Transverse colon (tissue), 4 donors: Measurements from ENCODE around the gene RUNX1. TPM values are rescaled to one million over a fixed set of nuclear protein-coding genes. Genes with fewer than 3 reads are reported as not detected.

Experiments
- DNase-seq: peaks from one replicate; pipeline ENCODE4 v3.0.0-alpha.2; 2019
- H3K27ac ChIP-seq, 4 donors: fragments of 200-600 bp; sonication (generic); 2 replicates each; pipeline ENCODE4 v1.5.1; 2016 to 2018; ENCODE audit warnings: inconsistent platforms in 4 of 4
- H3K27me3 ChIP-seq: fragments of 200-600 bp; sonication (generic); 2 replicates; pipeline ENCODE4 v1.5.1; 2017; ENCODE audit warnings: inconsistent platforms
- H3K36me3 ChIP-seq, 4 donors: fragments of 200-600 bp; sonication (generic); 2 replicates each; pipeline ENCODE4 v1.5.1; 2017 to 2019; ENCODE audit warnings: inconsistent platforms in 4 of 4
- H3K4me1 ChIP-seq, 4 donors: fragments of 200-600 bp; sonication (generic); 2 replicates each; pipeline ENCODE4 v1.5.1; 2017 to 2020; ENCODE audit warnings: inconsistent platforms in 4 of 4
- H3K4me3 ChIP-seq, 4 donors: fragments of 200-600 bp; sonication (generic); 1 replicate in 1 of 4; 2 replicates in 3 of 4; pipeline versions ENCODE4 v1.5.1 to v1.6.1; 2017 to 2019; ENCODE audit warnings: inconsistent platforms in 4 of 4
- H3K9me3 ChIP-seq, 2 donors: fragments of 200-600 bp; sonication (generic); 2 replicates each; pipeline ENCODE4 v1.5.1; 2017 to 2019; ENCODE audit warnings: inconsistent platforms in 2 of 2
- EP300 ChIP-seq: sonication (generic); formaldehyde crosslinking; IDR thresholded peaks from one replicate; pipeline ENCODE4 v1.6.1; 2017; ENCODE audit warnings: antibody characterized with exemption, low read depth
- POLR2A ChIP-seq: fragments of 450-650 bp; IDR thresholded peaks from one replicate; pipeline ENCODE4 v1.6.1; 2016; ENCODE audit warnings: antibody characterized with exemption, mild to moderate bottlenecking, moderate library complexity
- POLR2AphosphoS5 ChIP-seq, 3 donors: sonication (generic); formaldehyde crosslinking; IDR thresholded peaks; one replicate each; pipeline ENCODE4 v1.6.1; 2016; ENCODE audit warnings: antibody characterized with exemption in 3 of 3
- WGBS, 2 donors: methylation state at CpG; one replicate each; pipeline ENCODE4 v1.1.5; 2018; ENCODE audit warnings: low coverage in 1 of 2; 5-methylcytosine and 5-hydroxymethylcytosine counted together
- in situ Hi-C, 4 donors: fragments of 200-750 bp; cut with MboI; loops; one replicate each; pipeline versions ENCODE4 v1.15.0 to v1.15.1; 2017; ENCODE audit warnings: low sequenced_read_pairs in 3 of 4, low pct_ligation_motif_present in 1 of 4, low pct_unique_long_range_greater_than_20kb in 1 of 4
- intact Hi-C: fragments of 100-400 bp; cut with DNase I; formaldehyde crosslinking; loops from one replicate; pipeline ENCODE4 v1.15.1; 2023; ENCODE audit warnings: low total_unique reads
- total RNA-seq, 4 donors: library from RNA; depleted of rRNA; stranded (reverse); fragments of >200 nt; gene quantifications; one replicate each; pipeline ENCODE4 v1.1.0, GENCODE V29; 2016
- TF ChIP-seq, protein P1 (sequence below), 5 experiments: fragments of 200-600 bp in 3 of 5; fragments of 450-650 bp in 2 of 5; sonication (generic) in 3 of 5; IDR thresholded peaks; 1 replicate in 2 of 5; 2 replicates in 3 of 5; pipeline ENCODE4 v1.5.1; 2016 to 2017; ENCODE audit warnings: antibody characterized with exemption in 5 of 5, inconsistent platforms in 3 of 5, mild to moderate bottlenecking in 2 of 5, moderate library complexity in 1 of 5

RUNX1 gene
- total RNA-seq, 4 donors from 2014 or later = 8.3 to 60.1 (median 34.7) TPM

DNA sequence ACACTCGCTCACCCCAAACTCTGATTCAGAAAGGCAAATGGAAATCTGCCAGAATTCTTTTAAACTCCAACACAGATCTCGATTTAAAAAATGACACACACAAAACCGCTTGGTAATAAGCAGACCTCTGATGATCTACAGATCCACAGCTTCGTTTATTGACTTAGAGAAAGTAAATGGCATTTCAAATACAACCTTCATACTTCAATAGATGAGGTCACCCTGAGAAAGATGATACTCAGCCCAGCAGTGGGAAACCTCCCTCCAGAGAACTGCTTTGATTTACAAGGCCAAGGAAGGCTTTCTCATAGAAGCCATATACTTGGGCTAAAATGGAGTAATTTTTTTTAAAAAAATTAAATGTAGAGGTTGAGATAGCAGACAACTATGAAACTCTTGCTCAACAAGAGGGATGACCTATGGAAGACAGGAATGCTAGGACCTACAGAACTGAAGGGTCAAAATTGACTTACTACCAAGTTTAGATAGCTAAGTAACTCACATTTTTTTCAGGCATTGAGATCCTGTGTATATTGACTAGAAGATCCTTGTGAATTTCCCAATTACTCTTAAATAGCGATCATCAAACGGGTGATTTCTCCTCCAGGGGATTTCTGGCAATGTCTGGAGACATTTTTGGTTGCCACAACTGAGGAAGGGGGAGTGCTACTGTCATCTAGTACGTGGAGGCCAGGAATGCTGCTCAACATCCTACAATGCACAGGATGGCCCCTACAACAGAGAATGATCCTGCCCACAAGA, 236.4 kb downstream of the RUNX1 start:
- H3K4me3 ChIP-seq = no peak overlapping the region
- H3K36me3 ChIP-seq = no peaks in the 10 kb centered on the region
- H3K27me3 ChIP-seq = no peaks in the 10 kb centered on the region
- in situ Hi-C loops = no loop called here
- H3K27ac ChIP-seq = no peak overlapping the region
- TF ChIP-seq POLR2AphosphoS5 (IDR thresholded peaks at IDR 0.05) = no peak
- TF ChIP-seq, protein P1, sequence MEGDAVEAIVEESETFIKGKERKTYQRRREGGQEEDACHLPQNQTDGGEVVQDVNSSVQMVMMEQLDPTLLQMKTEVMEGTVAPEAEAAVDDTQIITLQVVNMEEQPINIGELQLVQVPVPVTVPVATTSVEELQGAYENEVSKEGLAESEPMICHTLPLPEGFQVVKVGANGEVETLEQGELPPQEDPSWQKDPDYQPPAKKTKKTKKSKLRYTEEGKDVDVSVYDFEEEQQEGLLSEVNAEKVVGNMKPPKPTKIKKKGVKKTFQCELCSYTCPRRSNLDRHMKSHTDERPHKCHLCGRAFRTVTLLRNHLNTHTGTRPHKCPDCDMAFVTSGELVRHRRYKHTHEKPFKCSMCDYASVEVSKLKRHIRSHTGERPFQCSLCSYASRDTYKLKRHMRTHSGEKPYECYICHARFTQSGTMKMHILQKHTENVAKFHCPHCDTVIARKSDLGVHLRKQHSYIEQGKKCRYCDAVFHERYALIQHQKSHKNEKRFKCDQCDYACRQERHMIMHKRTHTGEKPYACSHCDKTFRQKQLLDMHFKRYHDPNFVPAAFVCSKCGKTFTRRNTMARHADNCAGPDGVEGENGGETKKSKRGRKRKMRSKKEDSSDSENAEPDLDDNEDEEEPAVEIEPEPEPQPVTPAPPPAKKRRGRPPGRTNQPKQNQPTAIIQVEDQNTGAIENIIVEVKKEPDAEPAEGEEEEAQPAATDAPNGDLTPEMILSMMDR (IDR thresholded peaks at IDR 0.05) = no peak
- no peak for TF ChIP-seq POLR2A
- no peak for TF ChIP-seq EP300
- DNase-seq = no peak
- intact Hi-C loops = no loop called here
- H3K4me1 ChIP-seq = peaks cover 0 to 31% (median 16%) of the 10 kb centered on the region in 4 donors
- H3K9me3 ChIP-seq = no peaks in the 10 kb centered on the region
- WGBS, 2 donors = 60 to 67% methylated on average over 5 to 7 of the region's 7 CpGs

DNA sequence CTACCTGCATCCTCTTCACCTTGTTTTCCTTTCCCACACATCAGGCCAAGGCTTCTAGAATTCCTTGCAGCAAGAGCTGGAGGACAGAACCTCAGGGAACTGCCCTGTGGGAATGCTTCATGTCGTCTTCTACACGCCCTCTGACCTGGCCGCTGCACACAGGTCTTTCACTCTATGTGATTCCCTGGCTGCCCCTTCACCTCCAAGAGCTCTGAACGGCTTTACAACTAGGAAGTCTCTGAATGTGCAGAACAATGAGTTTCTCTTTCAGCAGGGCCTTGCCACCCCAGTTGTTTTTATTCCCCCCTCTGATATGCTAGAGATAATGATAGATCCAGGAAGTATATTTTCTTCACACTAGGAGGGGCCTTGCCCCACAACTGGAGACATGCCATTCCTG, 237.7 kb downstream of the RUNX1 start:
- no peak overlapping the region for H3K4me3 ChIP-seq
- H3K4me1 ChIP-seq = peaks cover 0 to 30% (median 18%) of the 10 kb centered on the region in 4 donors
- TF ChIP-seq POLR2A = no peak
- no peak for TF ChIP-seq EP300
- TF ChIP-seq POLR2AphosphoS5 (IDR thresholded peaks at IDR 0.05) = no peak
- TF ChIP-seq, protein P1 (IDR thresholded peaks at IDR 0.05) = no peak
- no peak for DNase-seq
- no peaks in the 10 kb centered on the region for H3K27me3 ChIP-seq
- intact Hi-C loops (no loop called here), in situ Hi-C loops (no loop called here)
- H3K27ac ChIP-seq = peak overlapping the region; percentile 26 to 29 (median 28)
- no peaks in the 10 kb centered on the region for H3K36me3 ChIP-seq
- 40 to 41% methylated on average over 4 of the region's 4 CpGs for WGBS, 2 donors
- no peaks in the 10 kb centered on the region for H3K9me3 ChIP-seq

DNA sequence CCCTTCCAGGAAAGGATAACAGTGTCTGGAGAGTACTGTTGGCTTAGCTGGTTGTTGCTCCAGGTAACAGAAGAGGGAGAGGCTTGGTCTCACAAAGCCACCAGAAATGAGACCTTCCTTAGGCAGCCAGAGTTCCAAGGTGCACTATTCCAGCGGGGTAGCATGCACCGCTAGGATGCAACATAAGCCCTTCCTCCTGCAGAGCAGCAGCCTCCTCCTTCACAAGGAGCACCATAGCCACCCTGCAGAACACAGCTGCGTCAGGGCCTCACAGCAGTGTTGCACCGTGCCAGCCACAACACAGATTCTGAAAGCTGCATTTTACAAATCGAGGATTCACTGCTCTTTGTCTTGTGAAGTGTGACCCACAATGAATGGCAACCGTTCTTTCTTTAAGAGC, 238.3 kb downstream of the RUNX1 start:
- no peak for DNase-seq
- H3K27me3 ChIP-seq = no peaks in the 10 kb centered on the region
- peaks cover 0 to 30% (median 18%) of the 10 kb centered on the region in 4 donors for H3K4me1 ChIP-seq
- intact Hi-C loops (no loop called here), in situ Hi-C loops (no loop called here)
- no peaks in the 10 kb centered on the region for H3K9me3 ChIP-seq
- TF ChIP-seq EP300 (no peak), POLR2A (no peak), POLR2AphosphoS5 (IDR thresholded peaks at IDR 0.05) (no peak)
- TF ChIP-seq, protein P1 (IDR thresholded peaks at IDR 0.05) = no peak
- WGBS, 2 donors = 67% methylated on average over 1 to 6 of the region's 6 CpGs
- H3K4me3 ChIP-seq = no peak overlapping the region
- H3K27ac ChIP-seq = peak overlapping the region in 2 of 4 donors; percentile 27 to 28
- no peaks in the 10 kb centered on the region for H3K36me3 ChIP-seq

DNA sequence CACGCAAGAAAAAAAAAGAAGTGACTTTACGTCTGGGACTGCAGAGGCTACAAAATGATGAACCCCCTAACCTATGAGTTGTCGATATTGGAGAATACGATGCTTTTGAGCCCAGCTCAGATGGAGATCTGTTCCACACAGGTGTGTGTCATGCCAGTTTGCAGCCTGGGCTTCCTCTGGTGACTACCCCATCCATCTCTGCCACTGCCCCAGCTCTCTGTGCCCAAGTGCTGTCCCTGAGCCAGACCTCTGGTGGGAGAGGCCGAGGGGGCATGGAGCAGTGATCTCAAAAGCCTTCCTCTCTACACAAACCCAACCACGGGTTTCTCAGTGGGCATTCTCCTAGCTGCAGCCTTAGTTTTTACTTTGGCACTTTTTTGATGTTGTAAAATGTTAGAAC, 239.3 kb downstream of the RUNX1 start:
- peaks cover 0 to 30% (median 18%) of the 10 kb centered on the region in 4 donors for H3K4me1 ChIP-seq
- H3K27ac ChIP-seq = no peak overlapping the region
- 92 to 100% methylated on average over 1 to 6 of the region's 6 CpGs for WGBS, 2 donors
- intact Hi-C loops = no loop called here
- DNase-seq = no peak
- no peak overlapping the region for H3K4me3 ChIP-seq
- H3K36me3 ChIP-seq = no peaks in the 10 kb centered on the region
- H3K9me3 ChIP-seq = no peaks in the 10 kb centered on the region
- no peak for TF ChIP-seq POLR2A
- no peak for TF ChIP-seq EP300
- TF ChIP-seq, protein P1 (IDR thresholded peaks at IDR 0.05) = no peak
- TF ChIP-seq POLR2AphosphoS5 (IDR thresholded peaks at IDR 0.05) = no peak
- in situ Hi-C loops = loop anchor here in 1 of 4 donors (10.0 kb wide), 1 partner anchor 65 kb away; no protein-coding TSS in a partner anchor
- no peaks in the 10 kb centered on the region for H3K27me3 ChIP-seq
